OCI-LY7 (cell line): Measurements from ENCODE around the gene KL. TPM values are rescaled to one million over a fixed set of nuclear protein-coding genes. Genes with fewer than 3 reads are reported as not detected.

ENCODE experiments used
- BruUV-seq: library from RNA; stranded (reverse); fragments of 400-500 nt; replicated peaks from 2 replicates; lab custom pipeline; 2021; lab: Mats Ljungman, UMichigan
- CTCF ChIA-PET: fragments of 300-600 bp; sonication (Branson Sonifier 250); formaldehyde crosslinking; loops from one replicate; lab custom pipeline; 2022; ENCODE audit warnings: antibody characterized with exemption; ENCODE audit not compliant: unreplicated experiment; lab: Charles Lee
- POLR2A ChIA-PET: fragments of 300-600 bp; sonication (Branson Sonifier 250); formaldehyde crosslinking; loops from one replicate; lab custom pipeline; 2022; ENCODE audit warnings: antibody characterized with exemption; lab: Charles Lee
- DNase-seq: peaks from one replicate; pipeline ENCODE4 v3.0.0-alpha.2; 2015; ENCODE audit warnings: low spot score
- H2AFZ ChIP-seq: fragments of 200-600 bp; sonication (generic), shearing (Covaris generic); 2 replicates; pipeline ENCODE4 v1.6.1; 2014; ENCODE audit warnings: mild to moderate bottlenecking, antibody characterized with exemption, low read length, moderate library complexity
- H3K27ac ChIP-seq: fragments of 200-600 bp; sonication (generic); 2 replicates; pipeline ENCODE4 v1.5.1; 2014; ENCODE audit warnings: mixed run types, low read depth, mild to moderate bottlenecking, moderate library complexity, low read length, inconsistent platforms; ENCODE audit not compliant: poor library complexity, severe bottlenecking
- H3K36me3 ChIP-seq: fragments of 200-600 bp; sonication (generic); 2 replicates; pipeline ENCODE4 v1.6.1; 2014; ENCODE audit warnings: mild to moderate bottlenecking, antibody characterized with exemption, low read length, moderate library complexity, mixed read lengths; ENCODE audit not compliant: insufficient read depth
- H3K4me1 ChIP-seq: fragments of 200-600 bp; sonication (generic); 2 replicates; pipeline ENCODE4 v1.5.1; 2014; ENCODE audit warnings: mild to moderate bottlenecking, low read length; ENCODE audit not compliant: insufficient read depth, poor library complexity, severe bottlenecking
- H3K4me2 ChIP-seq: fragments of 200-600 bp; sonication (generic); 2 replicates; pipeline ENCODE4 v1.6.1; 2014; ENCODE audit warnings: mild to moderate bottlenecking, low read length
- H3K4me3 ChIP-seq: fragments of 200-600 bp; sonication (generic); 2 replicates; pipeline ENCODE4 v1.5.1; 2014; ENCODE audit warnings: mild to moderate bottlenecking, low read depth, low read length; ENCODE audit not compliant: poor library complexity, severe bottlenecking
- H3K79me2 ChIP-seq: fragments of 200-600 bp; sonication (generic); 2 replicates; pipeline ENCODE4 v1.6.1; 2016; ENCODE audit warnings: low read depth, mild to moderate bottlenecking, low read length, moderate library complexity, mixed read lengths; ENCODE audit not compliant: insufficient read depth
- H3K9me2 ChIP-seq: fragments of 200-600 bp; sonication (generic); 2 replicates; pipeline ENCODE4 v1.6.1; 2016; ENCODE audit warnings: mild to moderate bottlenecking, low read length, mixed read lengths; ENCODE audit not compliant: insufficient read depth
- H3K9me3 ChIP-seq: fragments of 200-600 bp; sonication (generic); 2 replicates; pipeline ENCODE4 v1.6.1; 2014; ENCODE audit warnings: mild to moderate bottlenecking, mixed run types, low read length, mixed read lengths
- H4K20me1 ChIP-seq: fragments of 200-600 bp; sonication (generic); 2 replicates; pipeline ENCODE4 v1.6.1; 2014; ENCODE audit warnings: mild to moderate bottlenecking, antibody characterized with exemption, low read length, moderate library complexity, mixed read lengths; ENCODE audit not compliant: insufficient read depth
- EZH2phosphoT487 ChIP-seq: fragments of 200-600 bp; sonication (generic); IDR thresholded peaks from 2 replicates; pipeline ENCODE4 v1.6.1; 2018; ENCODE audit warnings: low read depth, borderline replicate concordance, mild to moderate bottlenecking, mixed run types, antibody characterized with exemption, low read length, moderate library complexity, mixed read lengths
- intact Hi-C: fragments of 100-400 bp; cut with micrococcal nuclease; formaldehyde crosslinking; loops from one replicate; pipeline ENCODE4 v1.10.0; 2022; ENCODE audit not compliant: unreplicated experiment
- total RNA-seq, 2 experiments: library from RNA; depleted of rRNA in 1 of 2; stranded (reverse); fragments of >200 nt in 1 of 2; shearing (Covaris generic) in 1 of 2; gene quantifications; 2 replicates each; pipeline ENCODE4 v1.2.3, GENCODE V29; 2014 to 2022
- TF ChIP-seq, protein P1 (sequence below): fragments of 200-600 bp; sonication (generic); conservative IDR thresholded peaks from 2 replicates; pipeline ENCODE4 v1.5.1; 2014; ENCODE audit warnings: mild to moderate bottlenecking, antibody characterized with exemption, low read length, moderate library complexity, mixed read lengths

Gene KL
- total RNA-seq, 2 experiments from 2014 or later: not detected

DNA sequence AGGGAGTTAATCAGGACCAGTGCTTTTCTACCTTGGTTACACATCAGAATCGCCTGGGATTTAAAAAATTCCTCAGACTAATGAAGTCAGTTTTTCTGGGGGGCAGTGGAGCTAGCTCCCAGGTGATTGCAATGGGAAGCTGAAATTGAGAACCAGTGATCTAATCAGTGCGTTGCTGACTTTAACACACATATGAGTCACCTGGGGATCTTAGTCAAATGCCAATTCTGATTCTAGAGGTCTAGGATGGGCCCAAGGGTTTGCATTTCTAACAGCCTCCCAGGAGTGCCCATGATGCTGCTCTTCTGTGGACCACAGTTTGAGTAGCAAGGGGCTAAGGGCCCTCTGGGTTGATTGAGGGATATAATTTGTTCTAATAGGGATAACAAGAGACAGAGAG is 54.5 kb downstream of the KL start:
- CTCF ChIA-PET: no interaction called here
- TF ChIP-seq EZH2phosphoT487: no peak
- TF ChIP-seq, protein P1, sequence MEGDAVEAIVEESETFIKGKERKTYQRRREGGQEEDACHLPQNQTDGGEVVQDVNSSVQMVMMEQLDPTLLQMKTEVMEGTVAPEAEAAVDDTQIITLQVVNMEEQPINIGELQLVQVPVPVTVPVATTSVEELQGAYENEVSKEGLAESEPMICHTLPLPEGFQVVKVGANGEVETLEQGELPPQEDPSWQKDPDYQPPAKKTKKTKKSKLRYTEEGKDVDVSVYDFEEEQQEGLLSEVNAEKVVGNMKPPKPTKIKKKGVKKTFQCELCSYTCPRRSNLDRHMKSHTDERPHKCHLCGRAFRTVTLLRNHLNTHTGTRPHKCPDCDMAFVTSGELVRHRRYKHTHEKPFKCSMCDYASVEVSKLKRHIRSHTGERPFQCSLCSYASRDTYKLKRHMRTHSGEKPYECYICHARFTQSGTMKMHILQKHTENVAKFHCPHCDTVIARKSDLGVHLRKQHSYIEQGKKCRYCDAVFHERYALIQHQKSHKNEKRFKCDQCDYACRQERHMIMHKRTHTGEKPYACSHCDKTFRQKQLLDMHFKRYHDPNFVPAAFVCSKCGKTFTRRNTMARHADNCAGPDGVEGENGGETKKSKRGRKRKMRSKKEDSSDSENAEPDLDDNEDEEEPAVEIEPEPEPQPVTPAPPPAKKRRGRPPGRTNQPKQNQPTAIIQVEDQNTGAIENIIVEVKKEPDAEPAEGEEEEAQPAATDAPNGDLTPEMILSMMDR: no peak
- no TSS peak for BruUV-seq

DNA sequence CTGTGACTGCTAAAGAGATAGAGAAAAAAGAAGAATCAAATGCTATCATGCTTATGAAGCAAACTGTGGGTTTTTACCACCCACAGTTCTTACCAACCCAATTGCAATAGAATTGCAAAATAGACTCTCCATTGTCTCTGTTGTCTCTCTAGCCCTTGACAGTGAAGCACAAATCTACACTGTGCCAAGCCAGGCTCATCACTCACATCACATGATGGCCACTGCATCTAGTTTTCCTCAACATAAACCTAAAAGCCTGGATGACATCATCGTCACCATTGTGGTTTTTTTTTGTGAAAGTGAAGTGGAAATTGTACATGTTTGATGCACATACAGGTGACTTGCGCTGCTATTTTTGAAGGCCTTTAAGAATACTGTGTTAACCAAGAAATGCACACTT is 56.1 kb downstream of the KL start:
- H3K79me2 ChIP-seq: no peaks in the 10 kb centered on the region
- H4K20me1 ChIP-seq: no peaks in the 10 kb centered on the region
- TF ChIP-seq, protein P1: no peak
- no peak for TF ChIP-seq EZH2phosphoT487
- CTCF ChIA-PET: no interaction called here
- H3K4me1 ChIP-seq: no peaks in the 10 kb centered on the region
- H3K4me3 ChIP-seq: no peak overlapping the region
- intact Hi-C loops: no loop called here
- no peaks in the 10 kb centered on the region for H3K9me2 ChIP-seq
- POLR2A ChIA-PET: no interaction called here
- BruUV-seq: no TSS peak
- H3K27ac ChIP-seq: no peak overlapping the region
- DNase-seq: no peak
- H2AFZ ChIP-seq: no peak overlapping the region
- H3K9me3 ChIP-seq: no peaks in the 10 kb centered on the region
- no peaks in the 10 kb centered on the region for H3K36me3 ChIP-seq
- H3K4me2 ChIP-seq: no peak overlapping the region

More for the DNA sequence above, 54.5 kb downstream of the KL start:
- intact Hi-C loops: no loop called here
- Histone ChIP-seq H2AFZ (no peak overlapping the region), H3K9me2 (no peaks in the 10 kb centered on the region), H3K9me3 (no peaks in the 10 kb centered on the region), H3K27ac (no peak overlapping the region), H4K20me1 (no peaks in the 10 kb centered on the region), H3K79me2 (no peaks in the 10 kb centered on the region), H3K4me3 (no peak overlapping the region), H3K4me1 (no peaks in the 10 kb centered on the region), H3K4me2 (no peak overlapping the region), H3K36me3 (no peaks in the 10 kb centered on the region)
- no peak for DNase-seq
- POLR2A ChIA-PET: no interaction called here

DNA sequence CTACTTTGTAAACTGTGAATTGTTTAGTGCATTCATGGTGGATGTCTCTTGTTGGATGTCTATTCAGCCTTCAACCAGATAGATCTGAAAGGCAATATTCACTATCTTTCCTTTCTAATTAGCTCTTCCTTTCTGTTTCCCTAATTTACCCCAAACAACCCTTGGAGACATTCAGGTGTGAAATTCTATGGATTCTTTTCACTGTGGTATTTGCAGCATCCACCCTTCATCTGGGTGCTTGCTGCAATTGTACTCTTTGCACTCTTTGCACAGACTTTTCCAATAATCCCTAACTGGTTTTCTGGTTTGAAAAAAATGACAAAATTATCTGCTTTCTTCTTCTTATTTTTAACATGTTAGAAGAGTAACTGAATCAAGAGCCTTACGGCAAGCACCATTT is 56.5 kb downstream of the KL start:
- no peaks in the 10 kb centered on the region for H3K4me1 ChIP-seq
- no peaks in the 10 kb centered on the region for H3K9me2 ChIP-seq
- H3K36me3 ChIP-seq: no peaks in the 10 kb centered on the region
- no peak overlapping the region for H2AFZ ChIP-seq
- BruUV-seq: no TSS peak
- DNase-seq: no peak
- no peak overlapping the region for H3K4me3 ChIP-seq
- H3K79me2 ChIP-seq: no peaks in the 10 kb centered on the region
- no peaks in the 10 kb centered on the region for H4K20me1 ChIP-seq
- no peaks in the 10 kb centered on the region for H3K9me3 ChIP-seq
- no peak overlapping the region for H3K4me2 ChIP-seq
- intact Hi-C loops: no loop called here
- ChIA-PET CTCF (no interaction called here), POLR2A (no interaction called here)
- TF ChIP-seq, protein P1: no peak
- no peak for TF ChIP-seq EZH2phosphoT487
- no peak overlapping the region for H3K27ac ChIP-seq
